H9 (cell line): ENCODE results near the gene ANO10. TPM values are rescaled to one million over a fixed set of nuclear protein-coding genes. Genes with fewer than 3 reads are reported as not detected.
"Not testable (repeated sequence)": the region's sequence is repeated elsewhere in the genome, so short reads cannot be mapped to it uniquely, and the experiment has no call there.

Source experiments
- DNase-seq: peaks from one replicate; pipeline ENCODE4 v3.0.0-alpha.2; 2017
- H2AFZ ChIP-seq: one replicate; pipeline ENCODE4 v1.6.1; 2013; ENCODE audit warnings: mild to moderate bottlenecking, low read length, control low read depth, moderate library complexity
- H2AK5ac ChIP-seq: 2 replicates; pipeline ENCODE4 v1.6.1; 2013; ENCODE audit warnings: low read length, control low read depth, mixed read lengths; ENCODE audit not compliant: insufficient read length
- H2BK120ac ChIP-seq: one replicate; pipeline ENCODE4 v1.6.1; 2013; ENCODE audit warnings: low read depth, mild to moderate bottlenecking, low read length, control low read depth, inconsistent platforms; ENCODE audit not compliant: poor library complexity, severe bottlenecking
- H2BK12ac ChIP-seq: 2 replicates; pipeline ENCODE4 v1.6.1; 2013; ENCODE audit warnings: low read length, control low read depth, mixed read lengths, low read depth; ENCODE audit not compliant: insufficient read length
- H2BK15ac ChIP-seq: 2 replicates; pipeline ENCODE4 v1.6.1; 2013; ENCODE audit warnings: low read depth, low read length, control low read depth
- H2BK20ac ChIP-seq: one replicate; pipeline ENCODE4 v1.6.1; 2013; ENCODE audit warnings: low read depth, mild to moderate bottlenecking, low read length, control low read depth, inconsistent platforms; ENCODE audit not compliant: poor library complexity, severe bottlenecking
- H2BK5ac ChIP-seq: 2 replicates; pipeline ENCODE4 v1.6.1; 2013; ENCODE audit warnings: low read length, control low read depth, mixed read lengths; ENCODE audit not compliant: insufficient read length
- H3K14ac ChIP-seq: 2 replicates; pipeline ENCODE4 v1.6.1; 2013; ENCODE audit warnings: low read length, control low read depth; ENCODE audit not compliant: insufficient read depth
- H3K18ac ChIP-seq: 2 replicates; pipeline ENCODE4 v1.6.1; 2013; ENCODE audit warnings: low read depth, mild to moderate bottlenecking, mixed read lengths, low read length, control low read depth; ENCODE audit not compliant: insufficient read length
- H3K23ac ChIP-seq: 2 replicates; pipeline ENCODE4 v1.6.1; 2013; ENCODE audit warnings: low read length, control low read depth, mixed read lengths, low read depth; ENCODE audit not compliant: insufficient read length
- H3K23me2 ChIP-seq: 2 replicates; pipeline ENCODE4 v1.6.1; 2013; ENCODE audit warnings: low read depth, mild to moderate bottlenecking, mixed read lengths, low read length, control low read depth; ENCODE audit not compliant: insufficient read length, poor library complexity, severe bottlenecking
- H3K27ac ChIP-seq: 2 replicates; pipeline ENCODE4 v1.5.1; 2013; ENCODE audit warnings: low read length, control low read depth, mixed read lengths, low read depth; ENCODE audit not compliant: insufficient read length
- H3K27me3 ChIP-seq: 2 replicates; pipeline ENCODE4 v1.6.1; 2013; ENCODE audit warnings: low read length, control low read depth, inconsistent platforms; ENCODE audit not compliant: insufficient read depth
- H3K4ac ChIP-seq: 2 replicates; pipeline ENCODE4 v1.6.1; 2013; ENCODE audit warnings: low read depth, mild to moderate bottlenecking, control low read depth, inconsistent platforms, low read length, moderate library complexity
- H3K4me1 ChIP-seq: 2 replicates; pipeline ENCODE4 v1.6.1; 2013; ENCODE audit warnings: low read length, control low read depth, inconsistent platforms; ENCODE audit not compliant: insufficient read depth
- H3K4me2 ChIP-seq: 2 replicates; pipeline ENCODE4 v1.6.1; 2013; ENCODE audit warnings: low read length, control low read depth, mixed read lengths; ENCODE audit not compliant: insufficient read length, insufficient read depth
- H3K56ac ChIP-seq: 2 replicates; pipeline ENCODE4 v1.6.1; 2013; ENCODE audit warnings: low read depth, mild to moderate bottlenecking, mixed read lengths, low read length, control low read depth; ENCODE audit not compliant: insufficient read length
- H3K79me1 ChIP-seq: 2 replicates; pipeline ENCODE4 v1.6.1; 2013; ENCODE audit warnings: low read depth, mild to moderate bottlenecking, moderate library complexity, low read length, control low read depth, inconsistent platforms; ENCODE audit not compliant: insufficient read depth, poor library complexity, severe bottlenecking
- H3K79me2 ChIP-seq: 2 replicates; pipeline ENCODE4 v1.6.1; 2013; ENCODE audit warnings: low read length, control low read depth, inconsistent platforms; ENCODE audit not compliant: insufficient read depth
- H3K9ac ChIP-seq: 2 replicates; pipeline ENCODE4 v1.6.1; 2013; ENCODE audit warnings: low read length, control low read depth, mixed read lengths; ENCODE audit not compliant: insufficient read length; ENCODE audit errors: extremely low read depth
- H3K9me3 ChIP-seq: one replicate; pipeline ENCODE4 v1.6.1; 2013; ENCODE audit warnings: low read depth, low read length, inconsistent platforms; ENCODE audit not compliant: control insufficient read depth
- H3T11ph ChIP-seq: one replicate; pipeline ENCODE4 v1.6.1; 2013; ENCODE audit warnings: mild to moderate bottlenecking, low read length, control low read depth, inconsistent platforms
- H4K20me1 ChIP-seq: one replicate; pipeline ENCODE4 v1.6.1; 2013; ENCODE audit not compliant: control insufficient read depth, insufficient read length, insufficient read depth
- H4K5ac ChIP-seq: 2 replicates; pipeline ENCODE4 v1.6.1; 2013; ENCODE audit warnings: low read depth, mild to moderate bottlenecking, mixed read lengths, low read length, control low read depth; ENCODE audit not compliant: insufficient read length
- H4K8ac ChIP-seq: replicated peaks from 2 replicates; pipeline ENCODE4 v1.6.1; 2013; ENCODE audit warnings: low read length, control low read depth, mixed read lengths, low read depth; ENCODE audit not compliant: insufficient read length
- H4K91ac ChIP-seq: 2 replicates; pipeline ENCODE4 v1.6.1; 2013; ENCODE audit warnings: low read depth, mild to moderate bottlenecking, moderate library complexity, mixed read lengths, low read length, control low read depth; ENCODE audit not compliant: insufficient read length
- H3K27ac Mint-ChIP-seq, 3 experiments: 2 replicates in 2 of 3; 3 replicates in 1 of 3; pipeline ENCODE4 v1.8.0; 2020 to 2021; ENCODE audit warnings: mixed read lengths in 3 of 3, mild to moderate bottlenecking in 1 of 3, moderate library complexity in 1 of 3
- H3K27me3 Mint-ChIP-seq: 2 replicates; pipeline ENCODE4 v1.8.0; 2021; ENCODE audit warnings: low read depth, mild to moderate bottlenecking, moderate library complexity, mixed read lengths
- H3K36me3 Mint-ChIP-seq, 3 experiments: 2 replicates in 2 of 3; 3 replicates in 1 of 3; pipeline ENCODE4 v1.8.0; 2020 to 2021; ENCODE audit warnings: low read depth in 3 of 3, mixed read lengths in 3 of 3; ENCODE audit not compliant: insufficient read depth in 1 of 3
- H3K4me1 Mint-ChIP-seq, 2 experiments: 2 replicates each; pipeline ENCODE4 v1.8.0; 2020; ENCODE audit warnings: mixed read lengths in 2 of 2
- H3K4me3 Mint-ChIP-seq, 2 experiments: 2 replicates in 1 of 2; 3 replicates in 1 of 2; pipeline ENCODE4 v1.8.0; 2020 to 2021; ENCODE audit warnings: mild to moderate bottlenecking in 2 of 2, mixed read lengths in 2 of 2, moderate library complexity in 1 of 2
- H3K9me3 Mint-ChIP-seq, 2 experiments: 2 replicates in 1 of 2; 3 replicates in 1 of 2; pipeline ENCODE4 v1.8.0; 2020; ENCODE audit warnings: mild to moderate bottlenecking in 2 of 2, mixed read lengths in 2 of 2, moderate library complexity in 1 of 2
- CTCF ChIP-seq: fragments of 200-600 bp; sonication (generic); conservative IDR thresholded peaks from 3 replicates; pipeline ENCODE4 v1.8.0; 2021; ENCODE audit warnings: antibody characterized with exemption, mild to moderate bottlenecking
- WGBS: extraction: QIAGEN DNeasy Blood & Tissue Kit; methylation state at CpG from one replicate; pipeline ENCODE4 v1.1.7; 2013; ENCODE audit warnings: missing lambda C conversion rate, low lambda C conversion rate, mixed read lengths; ENCODE audit not compliant: insufficient read length; ENCODE audit errors: extremely low coverage; 5-methylcytosine and 5-hydroxymethylcytosine counted together
- total RNA-seq: library from RNA; stranded (reverse); gene quantifications from 2 replicates; pipeline ENCODE4 v1.2.1, GENCODE V29; 2021

Gene ANO10
- total RNA-seq, 1 experiment from 2014 or later, result 38.7 TPM

GRCh38 chr3:43597961-43598360 is 23.9 kb downstream of the ANO10 start:
- no peaks in the 10 kb centered on the region for H4K20me1 ChIP-seq
- no peak overlapping the region for H2BK20ac ChIP-seq
- no peak overlapping the region for H3K9ac ChIP-seq
- Mint-ChIP-seq H3K27me3 (no peaks in the 10 kb centered on the region), H3K27ac (no peak overlapping the region), H3K4me1 (no peaks in the 10 kb centered on the region), H3K9me3 (peaks cover 28 to 32% of the 10 kb centered on the region in 2 experiments), H3K4me3 (no peak overlapping the region), H3K36me3 (peaks cover 43 to 67% (median 57%) of the 10 kb centered on the region in 3 experiments)
- no peaks in the 10 kb centered on the region for H3K27me3 ChIP-seq
- H2BK5ac ChIP-seq, result no peak overlapping the region
- no peaks in the 10 kb centered on the region for H3K9me3 ChIP-seq
- H3K27ac ChIP-seq, result no peak overlapping the region
- H2AK5ac ChIP-seq, result no peak overlapping the region
- TF ChIP-seq CTCF, result no peak
- no peaks in the 10 kb centered on the region for H3K79me1 ChIP-seq
- no peak overlapping the region for H2BK12ac ChIP-seq
- no peak overlapping the region for H4K5ac ChIP-seq
- H3K14ac ChIP-seq, result no peak overlapping the region
- no peak overlapping the region for H3K18ac ChIP-seq
- DNase-seq, result no peak
- H2AFZ ChIP-seq, result no peak overlapping the region
- no peak overlapping the region for H3K4me2 ChIP-seq
- no peak overlapping the region for H3K23ac ChIP-seq
- H2BK120ac ChIP-seq, result no peak overlapping the region
- no peaks in the 10 kb centered on the region for H3K23me2 ChIP-seq
- no peak overlapping the region for H3T11ph ChIP-seq
- no peak overlapping the region for H2BK15ac ChIP-seq
- H3K4me1 ChIP-seq, result no peaks in the 10 kb centered on the region
- H3K56ac ChIP-seq, result no peak overlapping the region
- H3K4ac ChIP-seq, result no peak overlapping the region
- no peak overlapping the region for H4K91ac ChIP-seq
- no peaks in the 10 kb centered on the region for H3K79me2 ChIP-seq
- no peak overlapping the region for H4K8ac ChIP-seq

- H4K20me1 ChIP-seq, H3K27ac Mint-ChIP-seq: not testable (repeated sequence)
These were observed 25.6 kb downstream of the ANO10 start for GRCh38 chr3:43596178-43596577.

More at GRCh38 chr3:43596178-43596577, 25.6 kb downstream of the ANO10 start:
- H3K56ac ChIP-seq, H3K4me1 ChIP-seq, H2BK5ac ChIP-seq, H2AFZ ChIP-seq, H3K9me3 ChIP-seq, H3K27ac ChIP-seq, H2BK120ac ChIP-seq, H3K14ac ChIP-seq, H4K5ac ChIP-seq, H3K23ac ChIP-seq, H3K27me3 Mint-ChIP-seq, H3K4ac ChIP-seq, H4K91ac ChIP-seq, H2BK20ac ChIP-seq, H3K9ac ChIP-seq, H2BK15ac ChIP-seq, H2AK5ac ChIP-seq, DNase-seq, H3K27me3 ChIP-seq, H3K79me2 ChIP-seq, H4K8ac ChIP-seq, H3K4me1 Mint-ChIP-seq, H3K18ac ChIP-seq, H3K4me3 Mint-ChIP-seq, H3T11ph ChIP-seq, H3K4me2 ChIP-seq, H3K23me2 ChIP-seq, H3K79me1 ChIP-seq, H2BK12ac ChIP-seq: not testable (repeated sequence)
- Mint-ChIP-seq H3K9me3 (peaks cover 44 to 45% of the 10 kb centered on the region in 2 experiments), H3K36me3 (peaks cover 60 to 76% (median 70%) of the 10 kb centered on the region in 3 experiments)
- no CpG with 5 or more reads among the region's 3 CpGs for WGBS
